ENCODE data around the gene FAM76B.
A peak's percentile ranks its signal among the peaks of the same experiment; 100 is the strongest.
"Not testable (repeated sequence)": the region's sequence is repeated elsewhere in the genome, so short reads cannot be mapped to it uniquely, and the experiment has no call there.

Gene FAM76B

GRCh38 chr11:95789506-95790122, at the start of gene FAM76B:
TSS of gene FAM76B (minus strand) at chr11:95789782. CDS start at chr11:95789478, 304 bp downstream.
- DNase-seq: peak; percentile 99

GRCh38 chr11:95835768-95836488, 46.3 kb upstream of the FAM76B start:
- peak; percentile 56 for DNase-seq

GRCh38 chr11:95835351-95835750, 45.8 kb upstream of the FAM76B start:
- peak; percentile 4 for DNase-seq

GRCh38 chr11:95833378-95833777, 43.8 kb upstream of the FAM76B start:
- no peak for DNase-seq

GRCh38 chr11:95832763-95833162, 43.2 kb upstream of the FAM76B start:
- no peak for DNase-seq

GRCh38 chr11:95831198-95831883, 41.8 kb upstream of the FAM76B start:
- DNase-seq: no peak

- no peak for DNase-seq
Measured at GRCh38 chr11:95829580-95830259, 40.1 kb upstream of the FAM76B start.

GRCh38 chr11:95827696-95828095, 38.1 kb upstream of the FAM76B start:
- DNase-seq: no peak

GRCh38 chr11:95821640-95822039, 32.1 kb upstream of the FAM76B start:
- no peak for DNase-seq

GRCh38 chr11:95816037-95816436, 26.5 kb upstream of the FAM76B start:
- DNase-seq: no peak

GRCh38 chr11:95811052-95811451, 21.5 kb upstream of the FAM76B start:
- not testable (repeated sequence) for DNase-seq

GRCh38 chr11:95806464-95806863, 16.9 kb upstream of the FAM76B start:
- DNase-seq: not testable (repeated sequence)

- DNase-seq: no peak
Measured at GRCh38 chr11:95805869-95806268, 16.3 kb upstream of the FAM76B start.

- no peak for DNase-seq
Measured at GRCh38 chr11:95803973-95804372, 14.4 kb upstream of the FAM76B start.

- DNase-seq: no peak
Measured at GRCh38 chr11:95802806-95803205, 13.2 kb upstream of the FAM76B start.

GRCh38 chr11:95800438-95800837, 10.9 kb upstream of the FAM76B start:
- no peak for DNase-seq

GRCh38 chr11:95799546-95799945, 10.0 kb upstream of the FAM76B start:
- no peak for DNase-seq

GRCh38 chr11:95796501-95796900, 6.9 kb upstream of the FAM76B start:
- DNase-seq: no peak

GRCh38 chr11:95795627-95796295, 6.2 kb upstream of the FAM76B start:
- no peak for DNase-seq

- DNase-seq: no peak
Measured at GRCh38 chr11:95794086-95794485, 4.5 kb upstream of the FAM76B start.

GRCh38 chr11:95793116-95793515, 3.5 kb upstream of the FAM76B start:
- DNase-seq: no peak

- DNase-seq: no peak
Measured at GRCh38 chr11:95792700-95793099, 3.1 kb upstream of the FAM76B start.

GRCh38 chr11:95792200-95792599, 2.6 kb upstream of the FAM76B start:
- no peak for DNase-seq

Measured in NCI-H1092 (cell line).